Left ventricle myocardium inferior (tissue), 1 donor: ENCODE data around the gene ZBED5. TPM values are rescaled to one million over a fixed set of nuclear protein-coding genes. Genes with fewer than 3 reads are reported as not detected.
"Not testable (repeated sequence)": the region's sequence is repeated elsewhere in the genome, so short reads cannot be mapped to it uniquely, and the experiment has no call there.

Experiments
- DNase-seq: peaks from one replicate; pipeline ENCODE4 v3.0.0-alpha.2; 2020
- H3K27ac ChIP-seq: fragments of 200-600 bp; replicated peaks from 2 replicates; pipeline ENCODE4 v1.8.0; 2021
- H3K27me3 ChIP-seq: fragments of 200-600 bp; 2 replicates; pipeline ENCODE4 v1.8.0; 2021; ENCODE audit warnings: low read depth
- H3K36me3 ChIP-seq: fragments of 200-600 bp; 2 replicates; pipeline ENCODE4 v1.8.0; 2021
- H3K4me1 ChIP-seq: fragments of 200-600 bp; 2 replicates; pipeline ENCODE4 v1.8.0; 2021
- H3K4me3 ChIP-seq: fragments of 200-600 bp; 2 replicates; pipeline ENCODE4 v1.8.0; 2021; ENCODE audit warnings: mild to moderate bottlenecking, moderate library complexity
- H3K9me3 ChIP-seq: fragments of 200-600 bp; replicated peaks from 2 replicates; pipeline ENCODE4 v1.8.0; 2021
- intact Hi-C: fragments of 100-400 bp; cut with micrococcal nuclease; formaldehyde crosslinking; loops from one replicate; pipeline ENCODE4 v1.11.0; 2022
- total RNA-seq: library from RNA; stranded (reverse); fragmentation: NEBNext Ultra II Directional; extraction: Animal tissue kit (Norgen Biotek cat#: 25700); gene quantifications from one replicate; pipeline ENCODE4 v1.2.1, GENCODE V29; 2021
- TF ChIP-seq, protein P1 (sequence below): fragments of 200-600 bp; IDR thresholded peaks from 2 replicates; pipeline ENCODE4 v1.8.0; 2021; ENCODE audit warnings: antibody characterized with exemption, mild to moderate bottlenecking, borderline replicate concordance
- donor health status: DM: no; HTN: yes; CAD: no; lungs with severe emphysema.

The ZBED5 gene
- total RNA-seq, 1 donor from 2014 or later, result 41.6 TPM

DNA sequence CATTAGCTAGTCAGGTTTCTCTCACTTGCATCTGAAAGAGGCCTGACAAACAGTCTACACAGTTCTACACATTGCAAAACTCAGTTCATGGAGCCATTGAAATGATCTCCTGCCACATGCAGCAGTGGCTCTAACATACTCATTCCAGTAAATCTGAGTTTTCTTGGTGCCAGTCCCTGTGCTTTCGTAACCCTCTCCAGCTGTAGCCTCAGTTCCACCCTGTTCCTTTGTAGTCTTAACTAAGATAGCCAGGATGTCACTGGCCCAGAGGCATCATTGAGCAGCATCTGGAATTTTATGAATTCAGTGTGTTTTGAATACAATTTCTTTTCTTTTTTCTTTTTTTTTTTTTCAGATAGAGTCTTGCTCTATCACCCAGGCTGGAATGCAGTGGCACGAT, 37.4 kb upstream of the ZBED5 start:
- Histone ChIP-seq H3K9me3 (peaks cover 4% of the 10 kb centered on the region), H3K4me1 (peaks cover 61% of the 10 kb centered on the region), H3K27ac (peak overlapping the region; percentile 74), H3K27me3 (no peaks in the 10 kb centered on the region), H3K4me3 (no peak overlapping the region), H3K36me3 (no peaks in the 10 kb centered on the region)
- intact Hi-C loops, result no loop called here
- no peak for DNase-seq
- TF ChIP-seq, protein P1, sequence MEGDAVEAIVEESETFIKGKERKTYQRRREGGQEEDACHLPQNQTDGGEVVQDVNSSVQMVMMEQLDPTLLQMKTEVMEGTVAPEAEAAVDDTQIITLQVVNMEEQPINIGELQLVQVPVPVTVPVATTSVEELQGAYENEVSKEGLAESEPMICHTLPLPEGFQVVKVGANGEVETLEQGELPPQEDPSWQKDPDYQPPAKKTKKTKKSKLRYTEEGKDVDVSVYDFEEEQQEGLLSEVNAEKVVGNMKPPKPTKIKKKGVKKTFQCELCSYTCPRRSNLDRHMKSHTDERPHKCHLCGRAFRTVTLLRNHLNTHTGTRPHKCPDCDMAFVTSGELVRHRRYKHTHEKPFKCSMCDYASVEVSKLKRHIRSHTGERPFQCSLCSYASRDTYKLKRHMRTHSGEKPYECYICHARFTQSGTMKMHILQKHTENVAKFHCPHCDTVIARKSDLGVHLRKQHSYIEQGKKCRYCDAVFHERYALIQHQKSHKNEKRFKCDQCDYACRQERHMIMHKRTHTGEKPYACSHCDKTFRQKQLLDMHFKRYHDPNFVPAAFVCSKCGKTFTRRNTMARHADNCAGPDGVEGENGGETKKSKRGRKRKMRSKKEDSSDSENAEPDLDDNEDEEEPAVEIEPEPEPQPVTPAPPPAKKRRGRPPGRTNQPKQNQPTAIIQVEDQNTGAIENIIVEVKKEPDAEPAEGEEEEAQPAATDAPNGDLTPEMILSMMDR, result no peak

DNA sequence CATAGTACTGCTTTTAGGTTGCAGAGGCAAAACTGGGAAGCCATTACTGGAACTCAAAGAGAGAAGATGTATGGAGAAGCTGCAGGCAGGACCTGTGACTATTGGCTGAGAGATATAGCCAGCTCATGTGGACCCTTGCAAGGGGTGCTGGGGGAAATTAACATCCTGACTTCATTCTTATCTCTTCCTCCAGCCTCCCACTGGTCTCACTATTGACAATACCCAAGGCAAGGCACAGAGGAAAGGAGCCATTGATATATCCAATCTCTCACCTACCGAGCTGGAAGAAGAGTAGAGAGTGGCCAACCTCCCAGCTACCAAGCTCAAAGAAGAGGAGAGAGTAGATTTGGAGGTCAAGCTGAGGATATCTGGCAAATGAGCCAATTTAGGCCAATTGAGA, 36.8 kb upstream of the ZBED5 start:
- H3K4me1 ChIP-seq, result peaks cover 54% of the 10 kb centered on the region
- intact Hi-C loops, result no loop called here
- TF ChIP-seq, protein P1, result no peak

DNA sequence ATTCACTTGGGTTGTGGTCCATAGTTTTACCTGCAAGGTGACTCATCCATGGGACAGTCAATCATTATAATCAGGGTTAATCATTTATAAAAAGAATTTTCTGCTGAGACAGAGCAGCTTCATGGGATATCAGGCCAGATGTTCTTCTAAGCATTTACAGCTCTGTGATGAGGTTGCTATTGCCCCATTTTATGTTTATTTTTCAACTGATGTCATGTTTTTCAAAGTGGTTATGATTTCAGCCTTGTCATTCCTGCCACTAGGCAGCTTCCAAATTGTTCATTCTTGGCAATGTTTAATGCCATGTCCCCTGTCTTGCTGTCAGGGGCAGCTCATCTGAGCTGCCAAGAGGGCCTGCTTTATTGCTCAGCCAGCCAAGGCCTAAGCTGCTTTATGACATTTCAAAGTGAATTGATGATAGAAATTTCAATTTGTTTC, 35.9 kb upstream of the ZBED5 start:
- peaks cover 8% of the 10 kb centered on the region for H3K9me3 ChIP-seq
- TF ChIP-seq, protein P1, result peak; percentile 42
- H3K4me3 ChIP-seq, result no peak overlapping the region
- no peaks in the 10 kb centered on the region for H3K36me3 ChIP-seq
- DNase-seq, result no peak
- peak overlapping the region; percentile 74 for H3K27ac ChIP-seq
- no peaks in the 10 kb centered on the region for H3K27me3 ChIP-seq
- intact Hi-C loops, result no loop called here
- H3K4me1 ChIP-seq, result peaks cover 45% of the 10 kb centered on the region

More for the DNA sequence above, 36.8 kb upstream of the ZBED5 start:
- Histone ChIP-seq H3K36me3 (no peaks in the 10 kb centered on the region), H3K4me3 (no peak overlapping the region), H3K27ac (peak overlapping the region; percentile 74), H3K9me3 (peaks cover 8% of the 10 kb centered on the region), H3K27me3 (no peaks in the 10 kb centered on the region)
- DNase-seq, result no peak

DNA sequence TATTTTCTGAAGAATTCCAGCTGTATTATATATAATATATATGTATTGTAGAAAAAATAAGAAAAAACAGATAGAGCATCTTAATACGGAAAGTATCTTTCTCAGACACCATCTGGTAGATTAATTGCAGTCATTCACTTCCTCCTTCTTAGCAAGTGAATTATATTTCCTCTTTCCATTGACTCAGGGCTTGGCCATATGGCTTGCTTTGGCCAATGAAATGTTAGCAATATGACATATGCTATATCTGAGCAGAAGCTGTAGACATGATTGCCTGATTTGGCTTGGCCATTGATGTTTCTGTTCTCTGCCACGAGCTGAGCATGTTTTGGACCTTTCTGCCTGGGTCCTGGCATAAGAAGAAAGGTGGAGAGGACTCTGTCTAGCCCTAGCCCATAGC, 34.4 kb upstream of the ZBED5 start:
- Histone ChIP-seq H3K27ac (peak overlapping the region; percentile 3), H3K4me1 (peaks cover 34% of the 10 kb centered on the region), H3K4me3 (no peak overlapping the region), H3K27me3 (no peaks in the 10 kb centered on the region), H3K36me3 (no peaks in the 10 kb centered on the region), H3K9me3 (peaks cover 8% of the 10 kb centered on the region)
- intact Hi-C loops, result no loop called here
- DNase-seq, result no peak
- TF ChIP-seq, protein P1, result no peak

DNA sequence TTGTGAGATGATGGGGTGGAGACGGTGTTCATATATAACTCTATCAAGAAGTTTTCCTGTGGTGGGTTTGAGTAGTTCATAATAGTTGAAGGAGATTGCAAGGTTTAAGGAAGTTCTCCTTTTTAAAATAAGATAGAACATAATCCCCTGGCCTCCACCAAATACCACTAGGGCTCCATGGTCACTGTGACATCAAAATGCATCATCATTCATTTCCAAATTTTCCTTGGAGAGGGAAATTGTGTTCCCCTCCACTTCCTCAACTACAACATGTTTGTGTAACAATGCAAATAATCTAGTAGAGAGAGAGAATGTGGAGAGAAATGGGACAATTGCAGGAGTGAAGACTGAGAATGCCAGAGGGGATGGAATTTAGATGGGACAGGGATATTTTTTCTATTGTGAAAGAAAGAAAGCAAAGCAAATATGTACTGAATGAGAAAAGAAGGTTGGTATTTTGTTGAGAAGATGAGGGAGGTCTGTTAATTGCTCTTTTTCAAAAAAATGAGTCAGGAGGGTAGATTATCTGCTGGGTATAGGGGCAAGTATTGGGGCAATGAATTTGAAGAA, 33.4 kb upstream of the ZBED5 start:
- TF ChIP-seq, protein P1, result no peak
- Histone ChIP-seq H3K27me3 (no peaks in the 10 kb centered on the region), H3K36me3 (no peaks in the 10 kb centered on the region), H3K9me3 (peaks cover 8% of the 10 kb centered on the region), H3K4me1 (peaks cover 37% of the 10 kb centered on the region), H3K4me3 (no peak overlapping the region), H3K27ac (no peak overlapping the region)
- DNase-seq, result no peak
- intact Hi-C loops, result no loop called here

DNA sequence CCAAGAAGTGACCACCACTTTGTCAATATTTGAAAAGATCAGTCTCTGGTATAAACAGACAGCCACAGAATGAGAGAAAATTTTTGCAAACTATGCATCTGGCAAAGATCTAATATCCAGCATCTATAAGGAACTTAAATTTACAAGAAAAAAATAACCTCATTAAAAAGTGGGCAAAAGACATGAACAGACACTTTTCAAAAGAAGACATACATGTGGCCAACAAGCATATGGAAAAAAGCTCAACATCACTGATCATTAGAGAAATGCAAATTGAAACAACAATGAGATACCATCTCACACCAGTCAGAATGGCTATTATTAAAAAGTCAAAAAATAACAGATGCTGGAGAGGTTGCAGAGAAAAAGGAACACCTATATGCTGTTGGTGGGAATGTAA, 32.2 kb upstream of the ZBED5 start:
- H3K27me3 ChIP-seq, H3K4me3 ChIP-seq, intact Hi-C loops, H3K27ac ChIP-seq, H3K9me3 ChIP-seq, DNase-seq, H3K36me3 ChIP-seq: not testable (repeated sequence)
- H3K4me1 ChIP-seq, result peaks cover 49% of the 10 kb centered on the region
